H9 (cell line): ENCODE data around the gene SEC23B. TPM values are rescaled to one million over a fixed set of nuclear protein-coding genes. Genes with fewer than 3 reads are reported as not detected.

Experiments used
- DNase-seq: peaks from one replicate; pipeline ENCODE4 v3.0.0-alpha.2; 2017
- H2AFZ ChIP-seq: one replicate; pipeline ENCODE4 v1.6.1; 2013; ENCODE audit warnings: mild to moderate bottlenecking, low read length, control low read depth, moderate library complexity
- H2AK5ac ChIP-seq: 2 replicates; pipeline ENCODE4 v1.6.1; 2013; ENCODE audit warnings: low read length, control low read depth, mixed read lengths; ENCODE audit not compliant: insufficient read length
- H2BK120ac ChIP-seq: one replicate; pipeline ENCODE4 v1.6.1; 2013; ENCODE audit warnings: low read depth, mild to moderate bottlenecking, low read length, control low read depth, inconsistent platforms; ENCODE audit not compliant: poor library complexity, severe bottlenecking
- H2BK12ac ChIP-seq: 2 replicates; pipeline ENCODE4 v1.6.1; 2013; ENCODE audit warnings: low read length, control low read depth, mixed read lengths, low read depth; ENCODE audit not compliant: insufficient read length
- H2BK15ac ChIP-seq: 2 replicates; pipeline ENCODE4 v1.6.1; 2013; ENCODE audit warnings: low read depth, low read length, control low read depth
- H2BK20ac ChIP-seq: one replicate; pipeline ENCODE4 v1.6.1; 2013; ENCODE audit warnings: low read depth, mild to moderate bottlenecking, low read length, control low read depth, inconsistent platforms; ENCODE audit not compliant: poor library complexity, severe bottlenecking
- H2BK5ac ChIP-seq: 2 replicates; pipeline ENCODE4 v1.6.1; 2013; ENCODE audit warnings: low read length, control low read depth, mixed read lengths; ENCODE audit not compliant: insufficient read length
- H3K14ac ChIP-seq: 2 replicates; pipeline ENCODE4 v1.6.1; 2013; ENCODE audit warnings: low read length, control low read depth; ENCODE audit not compliant: insufficient read depth
- H3K18ac ChIP-seq: 2 replicates; pipeline ENCODE4 v1.6.1; 2013; ENCODE audit warnings: low read depth, mild to moderate bottlenecking, mixed read lengths, low read length, control low read depth; ENCODE audit not compliant: insufficient read length
- H3K23ac ChIP-seq: 2 replicates; pipeline ENCODE4 v1.6.1; 2013; ENCODE audit warnings: low read length, control low read depth, mixed read lengths, low read depth; ENCODE audit not compliant: insufficient read length
- H3K23me2 ChIP-seq: 2 replicates; pipeline ENCODE4 v1.6.1; 2013; ENCODE audit warnings: low read depth, mild to moderate bottlenecking, mixed read lengths, low read length, control low read depth; ENCODE audit not compliant: insufficient read length, poor library complexity, severe bottlenecking
- H3K27ac ChIP-seq: 2 replicates; pipeline ENCODE4 v1.5.1; 2013; ENCODE audit warnings: low read length, control low read depth, mixed read lengths, low read depth; ENCODE audit not compliant: insufficient read length
- H3K27me3 ChIP-seq: 2 replicates; pipeline ENCODE4 v1.6.1; 2013; ENCODE audit warnings: low read length, control low read depth, inconsistent platforms; ENCODE audit not compliant: insufficient read depth
- H3K4ac ChIP-seq: 2 replicates; pipeline ENCODE4 v1.6.1; 2013; ENCODE audit warnings: low read depth, mild to moderate bottlenecking, control low read depth, inconsistent platforms, low read length, moderate library complexity
- H3K4me1 ChIP-seq: 2 replicates; pipeline ENCODE4 v1.6.1; 2013; ENCODE audit warnings: low read length, control low read depth, inconsistent platforms; ENCODE audit not compliant: insufficient read depth
- H3K4me2 ChIP-seq: 2 replicates; pipeline ENCODE4 v1.6.1; 2013; ENCODE audit warnings: low read length, control low read depth, mixed read lengths; ENCODE audit not compliant: insufficient read length, insufficient read depth
- H3K56ac ChIP-seq: 2 replicates; pipeline ENCODE4 v1.6.1; 2013; ENCODE audit warnings: low read depth, mild to moderate bottlenecking, mixed read lengths, low read length, control low read depth; ENCODE audit not compliant: insufficient read length
- H3K79me1 ChIP-seq: 2 replicates; pipeline ENCODE4 v1.6.1; 2013; ENCODE audit warnings: low read depth, mild to moderate bottlenecking, moderate library complexity, low read length, control low read depth, inconsistent platforms; ENCODE audit not compliant: insufficient read depth, poor library complexity, severe bottlenecking
- H3K79me2 ChIP-seq: 2 replicates; pipeline ENCODE4 v1.6.1; 2013; ENCODE audit warnings: low read length, control low read depth, inconsistent platforms; ENCODE audit not compliant: insufficient read depth
- H3K9ac ChIP-seq: 2 replicates; pipeline ENCODE4 v1.6.1; 2013; ENCODE audit warnings: low read length, control low read depth, mixed read lengths; ENCODE audit not compliant: insufficient read length; ENCODE audit errors: extremely low read depth
- H3K9me3 ChIP-seq: one replicate; pipeline ENCODE4 v1.6.1; 2013; ENCODE audit warnings: low read depth, low read length, inconsistent platforms; ENCODE audit not compliant: control insufficient read depth
- H3T11ph ChIP-seq: one replicate; pipeline ENCODE4 v1.6.1; 2013; ENCODE audit warnings: mild to moderate bottlenecking, low read length, control low read depth, inconsistent platforms
- H4K20me1 ChIP-seq: one replicate; pipeline ENCODE4 v1.6.1; 2013; ENCODE audit not compliant: control insufficient read depth, insufficient read length, insufficient read depth
- H4K5ac ChIP-seq: 2 replicates; pipeline ENCODE4 v1.6.1; 2013; ENCODE audit warnings: low read depth, mild to moderate bottlenecking, mixed read lengths, low read length, control low read depth; ENCODE audit not compliant: insufficient read length
- H4K8ac ChIP-seq: replicated peaks from 2 replicates; pipeline ENCODE4 v1.6.1; 2013; ENCODE audit warnings: low read length, control low read depth, mixed read lengths, low read depth; ENCODE audit not compliant: insufficient read length
- H4K91ac ChIP-seq: 2 replicates; pipeline ENCODE4 v1.6.1; 2013; ENCODE audit warnings: low read depth, mild to moderate bottlenecking, moderate library complexity, mixed read lengths, low read length, control low read depth; ENCODE audit not compliant: insufficient read length
- H3K27ac Mint-ChIP-seq, 3 experiments: 2 replicates in 2 of 3; 3 replicates in 1 of 3; pipeline ENCODE4 v1.8.0; 2020 to 2021; ENCODE audit warnings: mixed read lengths in 3 of 3, mild to moderate bottlenecking in 1 of 3, moderate library complexity in 1 of 3
- H3K27me3 Mint-ChIP-seq: 2 replicates; pipeline ENCODE4 v1.8.0; 2021; ENCODE audit warnings: low read depth, mild to moderate bottlenecking, moderate library complexity, mixed read lengths
- H3K36me3 Mint-ChIP-seq, 3 experiments: 2 replicates in 2 of 3; 3 replicates in 1 of 3; pipeline ENCODE4 v1.8.0; 2020 to 2021; ENCODE audit warnings: low read depth in 3 of 3, mixed read lengths in 3 of 3; ENCODE audit not compliant: insufficient read depth in 1 of 3
- H3K4me1 Mint-ChIP-seq, 2 experiments: 2 replicates each; pipeline ENCODE4 v1.8.0; 2020; ENCODE audit warnings: mixed read lengths in 2 of 2
- H3K4me3 Mint-ChIP-seq, 2 experiments: 2 replicates in 1 of 2; 3 replicates in 1 of 2; pipeline ENCODE4 v1.8.0; 2020 to 2021; ENCODE audit warnings: mild to moderate bottlenecking in 2 of 2, mixed read lengths in 2 of 2, moderate library complexity in 1 of 2
- H3K9me3 Mint-ChIP-seq, 2 experiments: 2 replicates in 1 of 2; 3 replicates in 1 of 2; pipeline ENCODE4 v1.8.0; 2020; ENCODE audit warnings: mild to moderate bottlenecking in 2 of 2, mixed read lengths in 2 of 2, moderate library complexity in 1 of 2
- CTCF ChIP-seq: fragments of 200-600 bp; sonication (generic); conservative IDR thresholded peaks from 3 replicates; pipeline ENCODE4 v1.8.0; 2021; ENCODE audit warnings: antibody characterized with exemption, mild to moderate bottlenecking
- WGBS: extraction: QIAGEN DNeasy Blood & Tissue Kit; methylation state at CpG from one replicate; pipeline ENCODE4 v1.1.7; 2013; ENCODE audit warnings: missing lambda C conversion rate, low lambda C conversion rate, mixed read lengths; ENCODE audit not compliant: insufficient read length; ENCODE audit errors: extremely low coverage; 5-methylcytosine and 5-hydroxymethylcytosine counted together
- total RNA-seq: library from RNA; stranded (reverse); gene quantifications from 2 replicates; pipeline ENCODE4 v1.2.1, GENCODE V29; 2021

SEC23B gene
- total RNA-seq, 1 experiment from 2014 or later: 65.9 TPM

DNA sequence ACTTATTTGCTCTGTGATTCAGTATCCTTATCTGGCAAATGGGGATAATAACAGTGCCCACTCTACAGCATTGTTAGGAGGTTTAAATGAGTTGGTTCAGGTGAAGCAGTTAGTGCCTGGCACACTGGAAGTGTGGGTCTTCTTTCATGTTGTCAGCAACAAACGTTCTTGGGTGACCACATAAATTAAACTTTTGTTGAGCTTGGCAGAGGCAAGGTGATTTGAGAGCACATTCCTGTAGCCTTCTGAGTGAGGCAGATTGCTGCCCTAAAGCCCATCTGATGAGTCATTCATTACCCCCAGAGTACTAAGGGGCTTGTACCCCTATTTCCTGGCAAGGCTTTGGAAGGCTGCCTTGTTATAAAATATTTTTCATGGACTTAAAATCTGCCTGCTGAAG lies 25.8 kb downstream of the SEC23B start:
- Mint-ChIP-seq H3K27ac (no peak overlapping the region), H3K36me3 (peaks cover 49 to 88% (median 81%) of the 10 kb centered on the region in 3 experiments), H3K9me3 (0 out of 5 replicates have a peak, but pooled peaks cover 0 to 2% of the 10 kb centered on the region in 2 experiments), H3K4me3 (no peak overlapping the region), H3K4me1 (no peaks in the 10 kb centered on the region), H3K27me3 (no peaks in the 10 kb centered on the region)
- no peak overlapping the region for H3K4me2 ChIP-seq
- no peak overlapping the region for H2AFZ ChIP-seq
- no peaks in the 10 kb centered on the region for H3K79me2 ChIP-seq
- H4K8ac ChIP-seq: no peak overlapping the region
- H3K23ac ChIP-seq: no peak overlapping the region
- no peak overlapping the region for H2BK12ac ChIP-seq
- no peaks in the 10 kb centered on the region for H3K27me3 ChIP-seq
- DNase-seq: no peak
- H2AK5ac ChIP-seq: no peak overlapping the region
- no peak overlapping the region for H3K9ac ChIP-seq
- H3K23me2 ChIP-seq: no peaks in the 10 kb centered on the region
- no peak overlapping the region for H4K91ac ChIP-seq
- no peak overlapping the region for H2BK15ac ChIP-seq
- H3K79me1 ChIP-seq: no peaks in the 10 kb centered on the region
- no peak overlapping the region for H2BK5ac ChIP-seq
- no peaks in the 10 kb centered on the region for H3K9me3 ChIP-seq
- H4K20me1 ChIP-seq: no peaks in the 10 kb centered on the region
- no peak overlapping the region for H4K5ac ChIP-seq
- H3K14ac ChIP-seq: no peak overlapping the region
- H2BK120ac ChIP-seq: no peak overlapping the region
- TF ChIP-seq CTCF: no peak
- H3T11ph ChIP-seq: no peak overlapping the region
- no peak overlapping the region for H3K27ac ChIP-seq
- H3K18ac ChIP-seq: no peak overlapping the region
- H2BK20ac ChIP-seq: no peak overlapping the region
- WGBS: no CpG with 5 or more reads among the region's 1 CpG
- no peak overlapping the region for H3K4ac ChIP-seq
- H3K56ac ChIP-seq: no peak overlapping the region
- no peaks in the 10 kb centered on the region for H3K4me1 ChIP-seq
